GM10248 (cell line): ENCODE measurements around the gene CHCHD2.
"Not testable (repeated sequence)": the region's sequence is repeated elsewhere in the genome, so short reads cannot be mapped to it uniquely, and the experiment has no call there.

Experiments
- CTCF ChIA-PET: fragments of 300-600 bp; sonication (Branson Sonifier 250); formaldehyde crosslinking; extraction: SDS; loops from one replicate; lab custom pipeline; 2021; ENCODE audit warnings: antibody characterized with exemption; lab: Yijun Ruan, JAX
- POLR2A ChIA-PET: fragments of 350-650 bp; sonication (Branson Sonifier 250); formaldehyde crosslinking; extraction: SDS; loops from one replicate; lab custom pipeline; 2020; ENCODE audit warnings: antibody characterized with exemption; lab: Yijun Ruan, JAX
- DNase-seq: peaks from one replicate; pipeline ENCODE4 v3.0.0; 2012; ENCODE audit errors: extremely low spot score
- CTCF ChIP-seq: IDR thresholded peaks from 2 replicates; pipeline ENCODE4 v1.5.1; 2012; ENCODE audit warnings: mild to moderate bottlenecking, low read depth; ENCODE audit errors: extremely low read depth, missing control alignments, control extremely low read depth

The CHCHD2 gene

GRCh38 chr7:56106108-56107073 is at the start of gene CHCHD2:
Gene CHCHD2, minus strand, starts transcription at chr7:56106476. Its CDS starts 63 bp downstream, at chr7:56106413.
- ChIA-PET CTCF (no interaction called here), POLR2A (interaction anchor here (1.0 to 1.4 kb wide), 4 partner anchors 9 to 55 kb away, joined by 3 to 6 read pairs (median 4); partner anchors contain the start of genes CCT6A, PHKG1 and PSPH)
- TF ChIP-seq CTCF, result no peak
- peak; percentile 97 for DNase-seq

- DNase-seq, POLR2A ChIA-PET, CTCF ChIA-PET: not testable (repeated sequence)
Measured at GRCh38 chr7:56131062-56131461, 24.8 kb upstream of the CHCHD2 start.

- DNase-seq, result no peak
- TF ChIP-seq CTCF, result no peak
- ChIA-PET CTCF (interaction anchor here (0.7 kb wide), 1 partner anchor 1648 kb away, joined by 3 read pairs; no protein-coding TSS in a partner anchor), POLR2A (interaction anchor here (0.5 kb wide), 1 partner anchor 474 kb away, joined by 3 read pairs; no protein-coding TSS in a partner anchor)
Measured at GRCh38 chr7:56127241-56127975, 21.1 kb upstream of the CHCHD2 start.

GRCh38 chr7:56125831-56126230 is 19.6 kb upstream of the CHCHD2 start:
- no peak for TF ChIP-seq CTCF
- POLR2A ChIA-PET, result no interaction called here
- CTCF ChIA-PET, result no interaction called here
- DNase-seq, result no peak

- no peak for DNase-seq
- CTCF ChIA-PET, result interaction anchor here (1.2 kb wide), 1 partner anchor 9 kb away, joined by 3 read pairs; no protein-coding TSS in a partner anchor
- TF ChIP-seq CTCF, result no peak
- POLR2A ChIA-PET, result no interaction called here
Measured at GRCh38 chr7:56124981-56125380, 18.7 kb upstream of the CHCHD2 start.

GRCh38 chr7:56121440-56121839 is 15.2 kb upstream of the CHCHD2 start:
- TF ChIP-seq CTCF, result no peak
- no peak for DNase-seq
- ChIA-PET POLR2A (no interaction called here), CTCF (no interaction called here)
